ENCODE results near the gene PCDHGC3.

PCDHGC3 gene

DNA sequence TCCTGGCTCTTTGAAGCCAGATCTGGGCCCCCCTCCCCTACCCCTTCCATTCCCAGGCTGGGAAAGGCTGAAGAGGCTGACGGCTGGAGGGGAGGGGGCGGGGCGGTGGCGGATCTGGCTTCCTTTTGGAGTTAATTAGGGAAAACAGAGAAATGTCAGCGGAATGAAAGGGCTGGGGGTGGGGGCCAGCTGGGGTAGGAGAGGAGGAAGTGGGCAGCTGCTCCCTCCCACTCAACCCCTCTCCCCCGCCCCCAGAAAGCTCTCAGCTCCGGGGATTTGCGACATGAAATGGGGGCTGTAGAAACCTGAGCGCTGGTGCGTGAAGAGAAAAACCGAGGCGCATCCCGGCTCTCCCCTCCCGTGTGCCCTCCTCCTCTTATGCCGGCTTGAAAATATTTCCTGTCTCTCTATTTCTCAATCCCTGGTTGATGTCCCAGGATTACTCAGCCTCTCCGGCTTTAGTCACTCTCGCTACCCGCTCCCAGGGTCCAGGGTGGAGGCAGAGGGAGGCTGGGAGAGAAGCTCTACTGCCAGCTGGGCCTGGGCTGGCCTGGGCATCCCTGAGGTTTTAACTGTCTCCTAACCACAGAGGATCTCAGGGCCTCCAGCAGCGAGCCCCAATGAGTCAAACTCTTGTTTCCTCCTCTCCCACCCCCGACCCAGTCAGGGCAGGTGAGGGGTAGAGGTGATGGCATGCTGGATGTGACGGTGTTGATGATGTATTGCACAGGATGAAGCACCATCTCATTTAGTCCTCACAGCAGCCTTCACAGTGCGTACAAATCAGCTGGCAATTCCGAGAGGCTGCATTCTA, 33.2 kb downstream of the PCDHGC3 start:
- no peak for DNase-seq

DNA sequence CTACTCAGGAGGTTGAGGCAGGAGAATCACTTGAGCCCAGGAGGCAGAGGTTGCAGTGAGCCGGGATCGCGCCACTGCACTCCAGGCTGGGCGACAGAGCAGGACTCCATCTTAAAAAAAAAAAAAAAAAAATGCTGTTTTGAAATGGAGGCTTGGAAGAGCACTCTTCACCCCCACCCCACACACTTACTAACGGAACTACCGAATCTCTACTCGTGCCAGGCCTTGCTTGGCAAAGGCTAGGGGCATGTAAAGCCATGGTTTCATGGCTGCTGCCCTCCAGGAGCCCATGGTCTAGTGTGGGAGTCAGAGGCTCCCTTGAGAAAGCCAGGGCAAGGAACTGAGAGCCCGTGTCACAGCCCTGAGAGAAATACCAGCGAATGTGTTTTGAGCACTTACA, 34.4 kb downstream of the PCDHGC3 start:
- no peak for DNase-seq

- DNase-seq, result no peak
Observed at GRCh38 chr5:141510850-141511601, 35.3 kb downstream of the PCDHGC3 start.

GRCh38 chr5:141511771-141512325, 36.1 kb downstream of the PCDHGC3 start:
- DNase-seq, result no peak

GRCh38 chr5:141512390-141512910, 36.7 kb downstream of the PCDHGC3 start:
- DNase-seq, result peak in 1 of 2 experiments; percentile 23

GRCh38 chr5:141512911-141513626, 37.3 kb downstream of the PCDHGC3 start:
- no peak for DNase-seq

- DNase-seq, result no peak
Observed at GRCh38 chr5:141513627-141514329, 38.0 kb downstream of the PCDHGC3 start.

- no peak for DNase-seq
Observed at GRCh38 chr5:141514330-141515133, 38.8 kb downstream of the PCDHGC3 start.

DNA sequence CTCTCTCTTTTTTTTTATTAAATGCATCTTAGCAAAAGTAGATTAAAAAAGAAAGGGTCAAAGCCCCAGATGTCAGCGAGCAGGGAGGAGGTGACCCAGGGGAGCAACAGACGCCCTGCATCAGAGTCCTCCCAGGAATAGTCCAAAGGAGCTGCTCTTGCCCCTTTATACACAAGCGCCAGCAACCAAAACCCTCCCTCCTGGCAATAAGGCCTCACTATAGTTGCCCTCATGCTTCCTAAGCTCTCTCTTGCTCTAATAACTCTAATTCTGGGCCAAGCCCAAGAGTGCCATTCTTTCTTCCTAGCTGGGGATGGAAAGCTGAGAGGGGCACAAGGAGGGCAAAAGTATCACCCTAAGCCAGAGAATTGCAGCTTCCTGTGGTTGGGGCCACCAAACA, 39.4 kb downstream of the PCDHGC3 start:
- DNase-seq, result no peak

DNA sequence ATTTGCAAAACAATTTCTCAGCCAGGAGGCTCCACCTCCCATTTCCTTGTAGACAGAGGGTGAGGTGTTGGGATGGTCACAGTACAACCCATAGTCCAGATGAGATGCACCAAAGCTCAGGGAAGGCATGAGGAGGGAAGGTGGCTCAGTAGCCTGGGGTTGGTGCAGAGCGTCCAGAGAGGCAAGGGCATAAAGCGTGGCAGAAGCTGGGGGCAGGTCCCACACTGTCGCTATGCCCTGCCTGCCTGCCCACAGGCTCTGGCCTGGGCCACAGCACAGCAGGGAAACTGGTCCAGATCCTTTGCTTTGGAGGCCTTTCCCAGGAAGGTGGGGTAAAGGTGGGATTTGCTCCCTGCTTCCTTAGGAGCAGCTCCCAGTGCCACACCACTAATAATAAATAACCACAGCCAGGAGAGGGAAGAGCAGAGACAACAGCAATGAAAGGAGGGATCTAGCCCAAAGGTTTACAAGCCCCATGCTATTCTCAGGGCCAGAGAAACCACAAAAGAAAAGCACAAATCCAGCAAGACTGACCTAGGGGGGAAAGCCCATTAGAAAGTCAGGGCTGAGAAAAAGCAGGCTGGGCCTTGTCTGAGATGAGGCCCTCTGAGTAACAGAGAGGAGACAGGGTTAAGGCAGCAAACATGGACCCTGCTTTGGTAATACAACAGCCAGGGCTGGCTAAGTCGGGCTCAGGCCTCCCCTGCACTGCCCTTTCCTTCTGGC, 40.3 kb downstream of the PCDHGC3 start:
- no peak for DNase-seq

DNA sequence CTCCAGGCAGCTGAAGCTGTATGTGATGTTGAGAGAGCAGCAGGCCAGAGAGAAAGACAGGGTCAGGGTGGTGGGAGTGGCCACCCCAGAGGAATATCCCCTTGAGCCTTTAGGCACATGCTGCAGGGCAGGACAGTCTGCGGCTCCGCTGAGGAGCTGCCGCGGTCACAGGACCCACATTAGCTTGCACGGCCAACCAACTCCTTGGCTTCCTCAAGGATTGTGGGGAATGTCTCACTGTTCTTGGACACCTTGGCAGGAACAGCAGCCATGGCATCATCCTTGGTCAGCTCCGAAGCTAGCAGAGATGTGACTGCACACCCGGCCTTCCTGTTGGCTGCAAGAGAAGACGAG, 40.9 kb downstream of the PCDHGC3 start:
- DNase-seq, result no peak

DNA sequence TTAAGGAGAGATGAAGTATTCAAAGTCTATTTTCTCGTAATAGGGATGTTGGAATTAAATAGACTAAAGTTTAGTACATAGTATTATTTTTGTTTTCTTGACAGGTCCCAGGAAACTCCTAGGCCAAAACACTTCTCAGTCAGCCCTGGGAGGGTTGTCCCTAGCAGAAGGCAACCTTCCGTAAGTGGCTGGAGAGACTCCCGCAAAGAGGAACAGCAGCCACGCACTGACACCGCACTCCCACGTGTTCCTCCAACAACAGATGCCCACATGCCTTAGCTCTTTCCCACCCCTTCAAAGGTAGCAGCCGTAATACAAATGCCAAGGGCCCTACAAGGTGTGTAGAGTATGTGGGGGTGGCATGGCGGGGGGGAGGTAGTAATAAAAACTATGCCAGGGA, 41.5 kb downstream of the PCDHGC3 start:
- DNase-seq, result no peak

GRCh38 chr5:141517880-141518617, 42.3 kb downstream of the PCDHGC3 start:
- no peak for DNase-seq

DNA sequence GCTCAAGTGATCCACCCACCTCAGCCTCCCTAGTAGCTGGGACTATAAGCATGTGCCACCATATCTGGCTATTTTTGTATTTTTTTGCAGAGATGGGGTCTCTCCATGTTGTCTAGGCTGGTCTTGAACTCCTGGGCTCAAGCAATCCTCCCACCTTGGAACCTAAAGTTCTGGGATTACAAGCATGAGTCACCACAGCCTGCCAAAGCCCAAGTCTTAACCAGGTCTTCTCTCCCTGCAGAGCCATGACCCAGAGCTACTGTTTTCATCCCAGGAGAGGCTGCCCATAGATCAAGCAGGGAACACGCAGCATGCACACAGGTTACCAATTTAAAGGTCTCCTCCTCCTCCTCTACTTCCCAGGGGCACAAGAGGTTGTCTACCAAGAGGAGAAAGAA, 42.9 kb downstream of the PCDHGC3 start:
- no peak for DNase-seq

GRCh38 chr5:141519605-141520565, 44.1 kb downstream of the PCDHGC3 start:
- DNase-seq, result no peak

GRCh38 chr5:141521244-141521781, 45.5 kb downstream of the PCDHGC3 start:
- no peak for DNase-seq

- DNase-seq, result no peak
Observed at GRCh38 chr5:141522301-141522700, 46.5 kb downstream of the PCDHGC3 start.

DNA sequence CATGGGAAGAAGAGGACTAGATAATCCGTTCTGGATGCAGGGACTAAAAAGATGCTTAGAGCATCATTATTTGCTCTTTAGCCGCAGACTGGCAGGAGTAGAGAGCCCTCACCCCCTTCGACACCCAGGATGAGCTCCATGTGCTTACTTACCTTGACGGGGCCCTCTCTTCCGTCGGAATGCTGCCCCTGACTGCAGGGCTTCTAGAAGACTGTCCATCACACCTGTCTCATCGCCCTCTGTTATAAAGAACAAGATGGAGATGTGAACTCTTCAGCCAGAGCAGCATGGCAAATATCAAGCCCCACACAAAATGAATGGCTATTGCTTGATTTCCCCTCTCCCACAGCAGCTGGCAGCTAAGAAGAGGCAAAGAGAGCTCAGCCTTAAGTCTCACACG, 48.2 kb downstream of the PCDHGC3 start:
- no peak for DNase-seq
